Stomach smooth muscle (tissue), 2 donors: ENCODE measurements around the gene FLAD1.

Source experiments
- H3K27ac ChIP-seq: one replicate; pipeline ENCODE4 v1.7.0; 2013; ENCODE audit warnings: mild to moderate bottlenecking, low read length, inconsistent platforms
- H3K27me3 ChIP-seq, 2 donors: one replicate each; pipeline ENCODE4 v1.7.0; 2013; ENCODE audit warnings: low read length in 2 of 2; ENCODE audit not compliant: insufficient read depth in 2 of 2, control insufficient read depth in 1 of 2
- H3K36me3 ChIP-seq, 2 donors: one replicate each; pipeline ENCODE4 v1.7.0; 2013; ENCODE audit warnings: low read length in 2 of 2; ENCODE audit not compliant: control insufficient read depth in 2 of 2, insufficient read depth in 2 of 2
- H3K4me1 ChIP-seq: one replicate; pipeline ENCODE4 v1.7.0; 2013; ENCODE audit warnings: low read length; ENCODE audit not compliant: control insufficient read depth, insufficient read depth
- H3K4me3 ChIP-seq, 2 donors: one replicate each; pipeline ENCODE4 v1.7.0; 2013; ENCODE audit warnings: low read length in 2 of 2
- H3K9ac ChIP-seq, 2 donors: one replicate each; pipeline ENCODE4 v1.7.0; 2013; ENCODE audit warnings: low read length in 2 of 2, mild to moderate bottlenecking in 1 of 2
- H3K9me3 ChIP-seq, 2 donors: one replicate each; pipeline ENCODE4 v1.7.0; 2013; ENCODE audit warnings: low read length in 2 of 2; ENCODE audit not compliant: control insufficient read depth in 2 of 2
- donor health status: healthy.
- donor health status: Pancreatic carcinoma.

Gene FLAD1

DNA sequence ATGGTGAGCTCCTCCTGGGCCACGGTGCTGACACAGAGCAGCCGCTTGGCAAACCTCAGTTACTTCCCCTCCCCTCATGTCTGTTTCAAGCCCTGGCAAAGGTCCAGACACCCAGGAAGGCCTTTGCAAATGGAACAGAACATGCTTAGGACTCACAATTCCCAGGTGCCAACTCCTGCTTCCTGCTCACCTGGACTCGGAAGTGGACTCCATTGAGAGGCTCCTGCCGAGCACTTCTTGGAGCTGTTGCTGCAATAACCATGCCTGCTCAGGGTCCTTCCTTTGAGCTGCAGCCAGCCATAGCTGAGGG, 39.7 kb downstream of the FLAD1 start:
- no peak overlapping the region for H3K27ac ChIP-seq
- no peak overlapping the region for H3K4me3 ChIP-seq
- no peaks in the 10 kb centered on the region for H3K27me3 ChIP-seq
- no peaks in the 10 kb centered on the region for H3K36me3 ChIP-seq
- no peak overlapping the region for H3K9ac ChIP-seq
- H3K4me1 ChIP-seq, result peaks cover 2% of the 10 kb centered on the region
- no peaks in the 10 kb centered on the region for H3K9me3 ChIP-seq

DNA sequence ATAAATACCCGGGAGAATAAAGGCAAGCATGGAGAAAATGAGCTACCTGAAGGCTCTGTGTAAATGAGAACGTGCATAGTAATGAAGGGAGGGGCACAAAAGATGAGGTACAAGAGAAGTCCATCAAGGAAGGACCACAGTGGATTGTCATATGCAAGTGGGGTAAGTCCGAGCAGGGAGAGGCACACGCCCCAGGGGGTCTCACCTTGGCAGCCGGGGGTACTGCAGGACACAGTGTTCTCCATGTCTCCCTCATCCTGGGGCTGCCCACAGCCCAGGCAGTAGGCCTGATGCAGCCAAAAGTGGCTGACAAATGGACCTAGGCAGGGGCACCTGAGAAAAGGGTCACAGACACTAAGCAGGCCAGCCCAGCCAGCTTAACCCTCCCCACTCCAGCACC, 40.5 kb downstream of the FLAD1 start:
- Histone ChIP-seq H3K27me3 (no peaks in the 10 kb centered on the region), H3K36me3 (no peaks in the 10 kb centered on the region), H3K4me1 (no peaks in the 10 kb centered on the region), H3K9me3 (no peaks in the 10 kb centered on the region), H3K9ac (no peak overlapping the region), H3K4me3 (no peak overlapping the region), H3K27ac (no peak overlapping the region)

DNA sequence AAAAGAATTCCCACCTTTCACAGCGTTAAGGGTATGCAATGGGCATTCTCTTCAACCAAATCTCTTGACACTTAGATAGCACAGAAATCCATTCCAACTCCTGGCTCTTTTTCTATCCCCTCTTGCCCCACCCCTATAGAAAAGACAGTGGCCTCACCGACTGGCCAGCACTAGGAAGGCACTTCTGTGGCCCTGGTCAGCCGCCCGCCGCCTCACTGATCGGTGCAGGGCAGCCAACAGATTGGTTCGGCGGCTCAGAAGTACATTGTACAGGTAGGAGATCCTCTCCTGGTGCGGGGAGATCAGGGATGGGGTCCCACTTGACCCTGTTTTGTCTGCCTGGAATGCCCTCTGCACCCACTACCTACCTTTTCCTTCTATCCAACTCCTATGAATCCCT, 41.2 kb downstream of the FLAD1 start:
- H3K4me1 ChIP-seq, result no peaks in the 10 kb centered on the region
- H3K9ac ChIP-seq, result no peak overlapping the region
- H3K27me3 ChIP-seq, result no peaks in the 10 kb centered on the region
- H3K36me3 ChIP-seq, result no peaks in the 10 kb centered on the region
- no peak overlapping the region for H3K4me3 ChIP-seq
- H3K9me3 ChIP-seq, result no peaks in the 10 kb centered on the region
- no peak overlapping the region for H3K27ac ChIP-seq

DNA sequence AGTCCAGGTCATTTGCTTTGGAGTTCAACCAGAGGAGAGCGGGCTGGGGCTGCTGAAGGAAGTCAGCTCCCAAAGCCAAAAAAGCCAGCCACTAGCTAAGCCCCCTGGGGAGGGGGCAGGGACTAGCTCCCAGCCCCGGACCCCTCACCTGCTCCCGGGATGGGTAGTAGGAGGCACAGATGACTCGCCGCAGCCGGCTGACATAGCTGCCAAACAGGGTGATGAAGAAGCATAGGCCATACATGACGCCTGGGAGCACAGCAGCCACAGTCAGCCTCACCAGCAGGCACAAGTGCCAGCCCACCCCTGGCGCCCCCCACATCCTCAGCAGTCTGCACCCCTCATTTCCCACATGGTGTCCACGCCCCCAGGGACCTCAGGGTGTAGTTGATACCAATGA, 43.0 kb downstream of the FLAD1 start:
- Histone ChIP-seq H3K27ac (no peak overlapping the region), H3K36me3 (no peaks in the 10 kb centered on the region), H3K27me3 (no peaks in the 10 kb centered on the region), H3K4me3 (no peak overlapping the region), H3K9ac (no peak overlapping the region), H3K4me1 (no peaks in the 10 kb centered on the region), H3K9me3 (no peaks in the 10 kb centered on the region)

DNA sequence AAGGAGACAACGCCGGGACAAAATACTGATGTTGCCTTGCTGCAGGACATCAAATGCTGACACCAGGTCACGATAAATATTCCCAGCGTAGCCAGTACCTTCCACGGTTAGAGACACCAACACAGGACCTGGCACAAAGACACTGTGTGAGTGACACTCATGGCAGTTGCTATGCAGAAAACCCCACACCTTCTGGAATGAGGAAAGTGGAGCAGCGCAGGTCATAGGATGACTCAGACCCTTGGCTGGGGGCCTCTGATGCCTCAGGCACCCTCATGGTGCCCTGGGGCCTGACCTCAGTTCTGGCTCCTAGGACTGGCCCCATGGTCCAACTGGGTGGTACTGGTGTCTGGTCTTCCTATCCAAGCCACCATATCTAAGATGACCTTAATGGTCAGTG, 43.4 kb downstream of the FLAD1 start:
- Histone ChIP-seq H3K9me3 (no peaks in the 10 kb centered on the region), H3K27ac (no peak overlapping the region), H3K4me1 (no peaks in the 10 kb centered on the region), H3K27me3 (no peaks in the 10 kb centered on the region), H3K4me3 (no peak overlapping the region), H3K9ac (no peak overlapping the region), H3K36me3 (no peaks in the 10 kb centered on the region)

GRCh38 chr1:155029513-155030242, 46.5 kb downstream of the FLAD1 start:
- H3K27me3 ChIP-seq, result no peaks in the 10 kb centered on the region
- no peaks in the 10 kb centered on the region for H3K9me3 ChIP-seq
- H3K4me1 ChIP-seq, result peaks cover 2% of the 10 kb centered on the region
- no peak overlapping the region for H3K27ac ChIP-seq
- H3K36me3 ChIP-seq, result no peaks in the 10 kb centered on the region
- no peak overlapping the region for H3K4me3 ChIP-seq
- H3K9ac ChIP-seq, result no peak overlapping the region

DNA sequence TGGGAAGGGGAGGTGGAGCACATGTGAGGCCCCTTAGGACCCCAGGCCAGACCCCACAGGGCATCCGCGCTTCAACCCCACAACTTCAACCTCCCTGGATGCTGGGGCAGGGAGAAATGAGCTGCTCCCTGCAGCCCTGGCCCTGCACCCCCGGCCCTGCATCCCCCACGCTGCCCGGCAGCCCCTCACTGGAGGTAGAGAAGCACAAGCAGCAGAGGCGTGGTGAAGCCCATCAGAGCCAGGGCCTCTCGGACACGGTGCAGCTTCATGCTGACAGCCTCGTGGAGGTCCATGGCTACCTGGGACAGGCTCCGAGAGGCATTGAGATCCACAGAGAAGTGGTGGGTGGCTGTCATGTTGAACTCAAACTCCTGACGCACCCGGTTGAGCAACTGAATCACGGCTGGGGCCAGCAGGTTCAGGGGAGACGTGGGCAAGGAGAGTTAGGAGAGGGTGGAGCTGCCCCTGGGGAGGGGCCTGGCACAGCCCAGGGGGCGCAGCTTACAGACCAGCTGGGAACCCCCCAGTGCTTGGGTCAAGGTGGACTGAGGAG, 47.2 kb downstream of the FLAD1 start:
- no peak overlapping the region for H3K27ac ChIP-seq
- no peaks in the 10 kb centered on the region for H3K9me3 ChIP-seq
- no peak overlapping the region for H3K4me3 ChIP-seq
- peaks cover 2% of the 10 kb centered on the region for H3K4me1 ChIP-seq
- no peaks in the 10 kb centered on the region for H3K36me3 ChIP-seq
- H3K27me3 ChIP-seq, result no peaks in the 10 kb centered on the region
- no peak overlapping the region for H3K9ac ChIP-seq

DNA sequence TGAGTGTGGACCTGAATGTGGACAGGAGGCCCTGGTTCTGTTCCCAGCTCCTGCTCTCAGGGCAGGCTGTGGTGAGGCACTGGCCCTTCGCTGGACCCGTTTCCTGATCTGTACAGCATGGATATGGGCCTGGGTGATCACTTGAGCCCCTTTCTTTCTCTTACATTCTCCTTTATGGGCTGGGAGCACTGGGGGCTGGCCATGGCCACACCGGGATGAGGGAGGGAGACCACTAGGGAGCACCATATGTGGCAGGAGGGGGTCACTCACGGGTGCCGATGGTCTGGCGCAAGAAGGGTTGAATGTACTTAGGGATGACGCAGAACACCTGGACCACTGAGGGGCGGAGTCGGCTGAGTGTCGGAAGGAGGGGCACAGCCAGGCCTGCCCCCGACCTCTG, 47.8 kb downstream of the FLAD1 start:
- peaks cover 2% of the 10 kb centered on the region for H3K4me1 ChIP-seq
- H3K9ac ChIP-seq, result no peak overlapping the region
- no peak overlapping the region for H3K4me3 ChIP-seq

DNA sequence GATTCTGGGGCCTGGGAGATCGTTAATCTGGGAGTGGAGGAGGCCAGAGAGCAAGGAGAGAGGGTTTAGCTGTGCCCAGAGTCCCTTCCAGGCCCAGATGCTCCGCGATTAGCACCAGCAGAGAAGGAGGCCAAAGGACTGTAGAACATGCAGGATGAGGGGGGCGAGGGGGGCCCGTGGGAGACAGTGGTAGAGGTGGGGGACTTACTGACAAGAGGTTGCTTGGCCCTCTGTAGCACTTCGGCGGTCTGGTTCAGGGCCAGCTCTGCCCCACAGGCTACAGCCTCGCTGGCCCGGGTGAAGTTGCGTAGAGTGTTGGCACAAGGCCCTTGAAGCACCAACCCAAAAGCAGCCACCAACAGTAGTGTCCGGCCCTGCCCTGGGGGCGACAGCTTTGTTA, 49.7 kb downstream of the FLAD1 start:
- Histone ChIP-seq H3K4me3 (no peak overlapping the region), H3K4me1 (peaks cover 2% of the 10 kb centered on the region), H3K27ac (no peak overlapping the region), H3K27me3 (no peaks in the 10 kb centered on the region), H3K36me3 (no peaks in the 10 kb centered on the region), H3K9ac (no peak overlapping the region), H3K9me3 (no peaks in the 10 kb centered on the region)

More for the DNA sequence above, 47.8 kb downstream of the FLAD1 start:
- Histone ChIP-seq H3K9me3 (no peaks in the 10 kb centered on the region), H3K36me3 (no peaks in the 10 kb centered on the region), H3K27me3 (no peaks in the 10 kb centered on the region), H3K27ac (no peak overlapping the region)

- H3K27ac ChIP-seq, result no peak within 1 kb of the TSS
- H3K27me3 ChIP-seq, result no peaks in the 10 kb centered on the region
- H3K9ac ChIP-seq, result no peak within 1 kb of the TSS
- H3K4me1 ChIP-seq, result peaks cover 2% of the 10 kb centered on the region
- no peaks in the 10 kb centered on the region for H3K36me3 ChIP-seq
- H3K9me3 ChIP-seq, result no peaks in the 10 kb centered on the region
- H3K4me3 ChIP-seq, result no peak within 1 kb of the TSS
Observed at GRCh38 chr1:155033524-155033923, 50.4 kb downstream of the FLAD1 start, which contains the start of the genes DCST1 and DCST2. Gene DCST1, plus strand, starts transcription at chr1:155033824. Its CDS starts 213 bp downstream, at chr1:155034037. Gene DCST2, minus strand, starts transcription at chr1:155033781. Its CDS starts 80 bp downstream, at chr1:155033701.
